ENCODE data around the gene IQGAP2.

IQGAP2 gene

GRCh38 chr5:76649140-76649539 lies 246.1 kb downstream of the IQGAP2 start:
- TF ChIP-seq YY1 (IDR thresholded peaks at IDR 0.05; ENCODE audit: insufficient read depth, insufficient read length): no peak
- no peak for TF ChIP-seq SUZ12 (IDR thresholded peaks at IDR 0.05; ENCODE audit: extremely low read depth, insufficient read depth, insufficient read length)
- no peak for TF ChIP-seq ZNF274 (IDR thresholded peaks at IDR 0.05; ENCODE audit: low read depth, low read length)
- Histone ChIP-seq H3K4me1 (ENCODE audit: insufficient read depth, insufficient read length) (no peaks in the 10 kb centered on the region), H3K4me3 (ENCODE audit: insufficient read length, low read depth) (no peak overlapping the region), H3K36me3 (ENCODE audit: insufficient read depth, insufficient read length, low read length) (no peaks in the 10 kb centered on the region), H3K27me3 (ENCODE audit: insufficient read depth, insufficient read length) (no peaks in the 10 kb centered on the region), H3K9me3 (ENCODE audit: insufficient read depth, low read length) (peaks cover 16% of the 10 kb centered on the region; the same call in 1 of the 2 replicates), H3K9ac (ENCODE audit: insufficient read length, low read depth) (no peak overlapping the region)
- DNase-seq (ENCODE audit: low read depth, low spot score): no peak

GRCh38 chr5:76652809-76653414 lies 249.8 kb downstream of the IQGAP2 start:
- H3K9ac ChIP-seq (ENCODE audit: insufficient read length, low read depth): no peak overlapping the region
- H3K4me3 ChIP-seq (ENCODE audit: insufficient read length, low read depth): no peak overlapping the region
- H3K36me3 ChIP-seq (ENCODE audit: insufficient read depth, insufficient read length, low read length): no peaks in the 10 kb centered on the region
- no peaks in the 10 kb centered on the region for H3K27me3 ChIP-seq (ENCODE audit: insufficient read depth, insufficient read length)
- no peak for DNase-seq (ENCODE audit: low read depth, low spot score)
- no peaks in the 10 kb centered on the region for H3K4me1 ChIP-seq (ENCODE audit: insufficient read depth, insufficient read length)
- TF ChIP-seq SUZ12 (IDR thresholded peaks at IDR 0.05; ENCODE audit: extremely low read depth, insufficient read depth, insufficient read length): no peak
- TF ChIP-seq ZNF274 (IDR thresholded peaks at IDR 0.05; ENCODE audit: low read depth, low read length): no peak
- no peak for TF ChIP-seq YY1 (IDR thresholded peaks at IDR 0.05; ENCODE audit: insufficient read depth, insufficient read length)
- H3K9me3 ChIP-seq (ENCODE audit: insufficient read depth, low read length): peaks cover 16% of the 10 kb centered on the region; the same call in 1 of the 2 replicates

GRCh38 chr5:76657091-76657490 lies 254.0 kb downstream of the IQGAP2 start:
- Histone ChIP-seq H3K9ac (ENCODE audit: insufficient read length, low read depth) (no peak overlapping the region), H3K4me3 (ENCODE audit: insufficient read length, low read depth) (no peak overlapping the region), H3K36me3 (ENCODE audit: insufficient read depth, insufficient read length, low read length) (no peaks in the 10 kb centered on the region), H3K4me1 (ENCODE audit: insufficient read depth, insufficient read length) (no peaks in the 10 kb centered on the region), H3K9me3 (ENCODE audit: insufficient read depth, low read length) (no peaks in the 10 kb centered on the region), H3K27me3 (ENCODE audit: insufficient read depth, insufficient read length) (no peaks in the 10 kb centered on the region)
- no peak for TF ChIP-seq SUZ12 (IDR thresholded peaks at IDR 0.05; ENCODE audit: extremely low read depth, insufficient read depth, insufficient read length)
- no peak for TF ChIP-seq YY1 (IDR thresholded peaks at IDR 0.05; ENCODE audit: insufficient read depth, insufficient read length)
- no peak for TF ChIP-seq ZNF274 (IDR thresholded peaks at IDR 0.05; ENCODE audit: low read depth, low read length)
- no peak for DNase-seq (ENCODE audit: low read depth, low spot score)

GRCh38 chr5:76657683-76658311 lies 254.7 kb downstream of the IQGAP2 start:
- no peaks in the 10 kb centered on the region for H3K27me3 ChIP-seq (ENCODE audit: insufficient read depth, insufficient read length)
- H3K36me3 ChIP-seq (ENCODE audit: insufficient read depth, insufficient read length, low read length): no peaks in the 10 kb centered on the region
- no peak for TF ChIP-seq YY1 (IDR thresholded peaks at IDR 0.05; ENCODE audit: insufficient read depth, insufficient read length)
- TF ChIP-seq ZNF274 (IDR thresholded peaks at IDR 0.05; ENCODE audit: low read depth, low read length): no peak
- no peaks in the 10 kb centered on the region for H3K9me3 ChIP-seq (ENCODE audit: insufficient read depth, low read length)
- no peaks in the 10 kb centered on the region for H3K4me1 ChIP-seq (ENCODE audit: insufficient read depth, insufficient read length)
- H3K4me3 ChIP-seq (ENCODE audit: insufficient read length, low read depth): no peak overlapping the region
- H3K9ac ChIP-seq (ENCODE audit: insufficient read length, low read depth): no peak overlapping the region
- DNase-seq (ENCODE audit: low read depth, low spot score): no peak

GRCh38 chr5:76660360-76660759 lies 257.3 kb downstream of the IQGAP2 start:
- no peak overlapping the region for H3K4me3 ChIP-seq (ENCODE audit: insufficient read length, low read depth)
- no peaks in the 10 kb centered on the region for H3K36me3 ChIP-seq (ENCODE audit: insufficient read depth, insufficient read length, low read length)
- H3K4me1 ChIP-seq (ENCODE audit: insufficient read depth, insufficient read length): no peaks in the 10 kb centered on the region
- no peaks in the 10 kb centered on the region for H3K27me3 ChIP-seq (ENCODE audit: insufficient read depth, insufficient read length)
- no peak for TF ChIP-seq YY1 (IDR thresholded peaks at IDR 0.05; ENCODE audit: insufficient read depth, insufficient read length)
- no peak for TF ChIP-seq SUZ12 (IDR thresholded peaks at IDR 0.05; ENCODE audit: extremely low read depth, insufficient read depth, insufficient read length)
- no peak for TF ChIP-seq ZNF274 (IDR thresholded peaks at IDR 0.05; ENCODE audit: low read depth, low read length)
- no peaks in the 10 kb centered on the region for H3K9me3 ChIP-seq (ENCODE audit: insufficient read depth, low read length)
- no peak for DNase-seq (ENCODE audit: low read depth, low spot score)
- no peak overlapping the region for H3K9ac ChIP-seq (ENCODE audit: insufficient read length, low read depth)

GRCh38 chr5:76662521-76662920 lies 259.4 kb downstream of the IQGAP2 start:
- Histone ChIP-seq H3K4me3 (ENCODE audit: insufficient read length, low read depth) (no peak overlapping the region), H3K9ac (ENCODE audit: insufficient read length, low read depth) (no peak overlapping the region), H3K9me3 (ENCODE audit: insufficient read depth, low read length) (no peaks in the 10 kb centered on the region), H3K27me3 (ENCODE audit: insufficient read depth, insufficient read length) (no peaks in the 10 kb centered on the region), H3K36me3 (ENCODE audit: insufficient read depth, insufficient read length, low read length) (no peaks in the 10 kb centered on the region), H3K4me1 (ENCODE audit: insufficient read depth, insufficient read length) (no peaks in the 10 kb centered on the region)
- no peak for TF ChIP-seq ZNF274 (IDR thresholded peaks at IDR 0.05; ENCODE audit: low read depth, low read length)
- TF ChIP-seq SUZ12 (IDR thresholded peaks at IDR 0.05; ENCODE audit: extremely low read depth, insufficient read depth, insufficient read length): no peak
- TF ChIP-seq YY1 (IDR thresholded peaks at IDR 0.05; ENCODE audit: insufficient read depth, insufficient read length): no peak
- DNase-seq (ENCODE audit: low read depth, low spot score): no peak

- H3K4me3 ChIP-seq (ENCODE audit: insufficient read length, low read depth): no peak overlapping the region
- no peaks in the 10 kb centered on the region for H3K9me3 ChIP-seq (ENCODE audit: insufficient read depth, low read length)
- no peaks in the 10 kb centered on the region for H3K36me3 ChIP-seq (ENCODE audit: insufficient read depth, insufficient read length, low read length)
- no peak overlapping the region for H3K9ac ChIP-seq (ENCODE audit: insufficient read length, low read depth)
- no peak for DNase-seq (ENCODE audit: low read depth, low spot score)
- no peaks in the 10 kb centered on the region for H3K4me1 ChIP-seq (ENCODE audit: insufficient read depth, insufficient read length)
- TF ChIP-seq ZNF274 (IDR thresholded peaks at IDR 0.05; ENCODE audit: low read depth, low read length) (no peak), YY1 (IDR thresholded peaks at IDR 0.05; ENCODE audit: insufficient read depth, insufficient read length) (no peak), SUZ12 (IDR thresholded peaks at IDR 0.05; ENCODE audit: extremely low read depth, insufficient read depth, insufficient read length) (no peak)
- H3K27me3 ChIP-seq (ENCODE audit: insufficient read depth, insufficient read length): no peaks in the 10 kb centered on the region
Measured at GRCh38 chr5:76663573-76663972, 260.5 kb downstream of the IQGAP2 start.
